GM18861 (cell line): ENCODE results near the gene MALAT1.
"Not testable (repeated sequence)": the region's sequence is repeated elsewhere in the genome, so short reads cannot be mapped to it uniquely, and the experiment has no call there.

Source experiments
- ATAC-seq: cut with Tn5 transposase; IDR thresholded peaks from one replicate; pipeline ENCODE4 v1.9.1; 2021; ENCODE audit not compliant: unreplicated experiment

The MALAT1 gene

GRCh38 chr11:65516135-65516968 lies 17.5 kb downstream of the MALAT1 start:
- ATAC-seq = no peak

DNA sequence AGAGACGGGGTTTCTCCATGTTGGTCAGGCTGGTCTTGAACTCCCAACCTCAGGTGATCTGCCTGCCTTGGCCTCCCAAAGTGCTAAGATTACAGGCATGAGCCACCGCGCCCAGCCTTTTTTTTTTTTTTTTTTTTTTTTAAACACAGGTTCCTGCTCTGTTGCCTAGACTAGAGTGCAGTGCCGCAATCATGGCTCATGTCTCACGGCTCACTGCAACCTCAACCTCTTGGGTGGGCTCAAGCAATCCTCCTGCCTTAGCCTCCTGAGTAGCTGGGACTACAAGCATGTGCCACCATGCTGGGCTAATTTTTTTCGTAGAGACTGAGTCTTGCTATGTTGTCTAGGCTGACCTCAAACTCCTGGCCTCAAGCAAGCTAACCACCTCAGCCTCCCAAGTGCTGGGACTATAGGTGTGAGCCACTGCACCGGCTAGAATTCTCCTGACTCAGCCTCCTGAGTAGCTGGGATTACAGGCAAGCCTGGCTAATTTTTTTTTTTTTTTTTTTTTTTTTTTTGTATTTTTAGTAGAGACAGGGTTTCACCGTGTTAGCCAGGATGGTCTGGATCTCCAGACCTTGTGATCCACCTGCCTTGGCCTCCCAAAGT lies 20.2 kb downstream of the MALAT1 start:
- not testable (repeated sequence) for ATAC-seq

DNA sequence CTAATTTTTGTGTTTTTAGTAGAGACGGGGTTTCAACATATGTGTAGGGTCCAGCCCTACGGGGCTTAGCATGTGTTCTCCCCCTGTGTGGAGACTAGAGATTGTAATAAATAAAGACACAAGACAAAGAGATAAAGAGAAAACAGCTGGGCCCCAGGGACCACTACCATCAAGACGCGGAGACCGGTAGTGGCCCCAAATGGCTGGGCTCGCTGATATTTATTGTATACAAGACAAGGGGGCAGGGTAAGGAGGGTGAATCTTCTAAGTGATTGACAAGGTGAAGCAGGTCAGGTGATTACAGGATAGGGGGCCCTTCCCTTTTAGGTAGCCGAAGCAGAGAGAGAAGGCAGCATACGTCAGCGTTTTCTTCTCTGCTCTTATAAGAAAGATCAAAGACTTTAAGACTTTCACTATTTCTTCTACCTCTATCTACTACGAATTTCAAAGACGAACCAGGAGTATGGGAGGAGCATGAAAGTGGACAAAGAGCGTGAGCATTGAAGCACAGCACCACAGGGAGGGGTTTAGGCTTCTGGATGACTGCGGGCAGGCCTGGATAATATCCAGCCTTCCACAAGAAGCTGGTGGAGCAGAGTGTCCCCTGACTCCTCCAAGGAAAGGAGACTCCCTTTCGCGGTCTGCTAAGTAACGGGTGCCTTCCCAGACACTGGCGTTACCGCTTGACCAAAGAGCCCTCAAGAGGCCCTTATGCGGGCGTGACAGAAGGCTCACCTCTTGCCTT lies 23.1 kb downstream of the MALAT1 start:
- not testable (repeated sequence) for ATAC-seq

GRCh38 chr11:65522718-65523630 lies 24.1 kb downstream of the MALAT1 start:
- not testable (repeated sequence) for ATAC-seq

GRCh38 chr11:65523631-65523968 lies 24.8 kb downstream of the MALAT1 start:
- not testable (repeated sequence) for ATAC-seq

DNA sequence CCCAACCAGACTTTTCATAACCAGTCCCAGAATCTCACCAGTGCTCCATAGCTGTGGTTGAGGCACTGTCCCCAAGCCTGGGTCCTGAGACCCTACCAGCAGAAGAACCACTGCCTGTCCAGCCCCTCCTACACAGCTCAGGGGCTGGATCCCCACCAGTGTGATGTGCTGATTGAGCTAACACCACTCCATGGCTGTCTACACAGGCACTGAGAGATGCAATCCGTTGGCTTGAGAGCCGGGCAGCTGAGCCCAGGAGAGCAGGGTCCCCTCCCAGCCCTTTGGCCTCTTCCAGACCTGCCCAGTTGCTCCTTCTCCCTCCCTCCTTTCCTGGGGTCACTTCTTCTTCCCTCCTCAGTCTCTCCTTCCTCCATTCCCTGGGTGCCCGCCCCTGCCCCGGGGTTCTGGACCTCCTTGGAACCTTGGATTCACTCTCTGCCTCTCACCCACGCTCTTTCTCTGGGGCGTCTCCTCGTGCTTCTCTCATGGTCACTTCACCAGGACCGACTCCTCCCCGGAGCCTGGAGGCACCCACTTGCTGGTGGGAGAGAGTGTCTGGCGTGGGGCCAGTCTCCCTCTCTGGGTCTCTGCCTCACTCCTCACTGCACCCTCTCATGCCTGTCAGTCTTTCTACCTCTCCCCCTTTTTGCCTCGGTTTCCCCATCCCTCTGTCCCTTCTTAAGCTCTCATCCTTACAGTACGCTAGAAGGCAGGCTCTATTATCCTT lies 25.3 kb downstream of the MALAT1 start:
- no peak for ATAC-seq

- ATAC-seq = peak; percentile 39
Observed at GRCh38 chr11:65524741-65525545, 26.1 kb downstream of the MALAT1 start, which contains the start of gene SCYL1. TSS of gene SCYL1 (plus strand) at chr11:65525083. CDS start at chr11:65525154, 71 bp downstream.

- no peak for ATAC-seq
Observed at GRCh38 chr11:65525546-65526480, 27.0 kb downstream of the MALAT1 start.

GRCh38 chr11:65526744-65527143 lies 27.9 kb downstream of the MALAT1 start:
- ATAC-seq = no peak

- ATAC-seq = no peak
Observed at GRCh38 chr11:65528819-65529350, 30.0 kb downstream of the MALAT1 start.

DNA sequence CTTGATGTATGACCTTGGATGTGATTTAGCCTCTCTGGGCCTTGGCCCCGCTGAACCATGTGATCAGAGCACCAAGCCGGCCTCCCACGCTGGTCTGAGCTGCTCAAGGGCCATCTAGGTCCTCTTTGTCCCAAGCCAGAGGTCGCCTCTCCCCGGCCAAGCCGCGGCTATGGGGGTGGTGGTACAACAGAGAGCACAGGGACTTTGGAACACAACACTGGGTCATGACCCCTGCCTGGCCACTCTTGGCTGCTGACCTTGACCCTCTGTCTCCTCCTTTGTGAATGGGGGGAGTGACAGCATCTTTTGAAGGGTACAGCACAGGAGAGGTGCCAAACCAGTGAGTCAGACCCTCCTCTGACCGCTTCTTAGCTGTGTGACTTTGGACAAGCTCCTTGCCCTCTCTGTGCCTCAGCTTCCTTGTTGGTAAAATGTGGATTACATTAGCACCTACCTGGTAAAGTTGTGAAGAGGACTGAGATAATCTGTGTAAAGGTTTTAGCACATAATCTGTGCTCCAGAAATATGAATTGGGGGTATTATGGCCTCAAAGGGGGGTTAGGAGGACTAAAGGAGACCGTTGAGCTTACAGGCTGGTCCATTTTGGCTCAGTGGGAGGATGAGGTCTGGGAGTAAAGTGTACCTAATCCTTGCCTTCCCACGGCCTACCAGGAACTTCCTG lies 30.8 kb downstream of the MALAT1 start:
- no peak for ATAC-seq

- ATAC-seq = no peak
Observed at GRCh38 chr11:65530157-65530496, 31.3 kb downstream of the MALAT1 start.

DNA sequence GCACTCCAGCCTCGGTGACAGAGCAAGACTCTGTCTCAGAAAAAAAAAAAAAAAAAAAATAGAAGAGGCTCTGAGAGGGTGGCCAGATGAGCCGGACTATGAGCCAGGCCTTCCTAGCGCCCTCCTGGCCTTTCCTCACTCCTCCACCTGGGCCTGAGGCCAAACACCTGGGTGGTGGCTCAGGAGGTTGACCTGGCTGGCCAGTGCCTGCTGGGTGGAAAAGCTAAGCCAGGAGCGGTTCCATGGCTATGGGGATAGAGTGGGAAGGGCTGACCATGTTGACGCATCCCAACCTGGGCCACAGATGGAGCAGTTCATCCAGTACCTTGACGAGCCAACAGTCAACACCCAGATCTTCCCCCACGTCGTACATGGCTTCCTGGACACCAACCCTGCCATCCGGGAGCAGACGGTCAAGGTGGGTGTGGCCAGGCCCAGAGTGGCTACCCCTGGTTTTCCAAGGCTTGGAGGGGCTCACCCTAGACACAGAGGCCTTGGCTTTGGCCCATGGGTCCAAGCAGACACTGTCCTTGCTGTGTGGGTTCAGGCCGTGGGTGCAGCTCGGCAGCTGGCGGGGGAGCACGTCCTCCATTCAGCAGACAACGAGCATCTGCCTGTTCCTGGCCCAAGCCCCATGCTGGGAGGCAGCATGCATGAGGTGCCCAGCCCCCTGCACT lies 33.7 kb downstream of the MALAT1 start:
- ATAC-seq = no peak

DNA sequence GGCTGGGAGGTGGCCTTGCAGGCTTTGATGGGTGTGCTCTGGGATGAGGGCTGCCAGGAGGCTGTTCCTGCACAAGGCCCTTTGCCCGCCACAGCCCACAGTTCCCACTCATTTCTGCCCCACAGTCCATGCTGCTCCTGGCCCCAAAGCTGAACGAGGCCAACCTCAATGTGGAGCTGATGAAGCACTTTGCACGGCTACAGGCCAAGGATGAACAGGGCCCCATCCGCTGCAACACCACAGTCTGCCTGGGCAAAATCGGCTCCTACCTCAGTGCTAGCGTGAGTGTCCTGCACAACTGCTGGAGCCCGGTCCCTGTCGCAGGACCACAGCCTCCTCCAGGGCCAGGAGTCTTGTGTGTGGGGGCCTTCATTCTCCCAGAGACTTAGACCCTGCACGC lies 36.3 kb downstream of the MALAT1 start:
- no peak for ATAC-seq

GRCh38 chr11:65536412-65537295 lies 37.8 kb downstream of the MALAT1 start:
- no peak for ATAC-seq

DNA sequence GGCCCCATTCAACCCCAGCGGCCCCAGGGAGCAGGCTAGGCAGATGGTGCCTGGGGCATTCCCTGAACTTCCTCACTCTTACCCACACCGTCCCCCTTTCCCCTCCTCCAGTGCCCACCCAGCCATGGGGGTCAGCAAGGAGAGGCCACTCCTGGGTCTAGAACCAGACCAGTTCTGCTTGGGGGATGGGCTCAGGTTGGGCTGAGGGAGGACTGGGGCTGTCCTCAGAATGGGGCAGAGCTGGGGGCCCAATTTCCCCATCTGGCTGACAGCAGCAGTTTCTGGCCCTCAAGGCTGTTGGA lies 38.4 kb downstream of the MALAT1 start:
- no peak for ATAC-seq
